ENCODE results near the gene FOSL2. TPM values are rescaled to one million over a fixed set of nuclear protein-coding genes. Genes with fewer than 3 reads are reported as not detected.
A peak's percentile ranks its signal among the peaks of the same experiment; 100 is the strongest.

FOSL2 gene
- total and polyA plus RNA-seq, 10 of the 15 experiments (the other 5 are each of a cell fraction or from before 2014, with no cell fraction given) = 0.05 to 1.3 (median 0.34) TPM

- H3K4me1 ChIP-seq (ENCODE audit: control insufficient read depth, insufficient read depth, low read length) = no peaks in the 10 kb centered on the region
- CTCF ChIA-PET = interaction anchor here (0.6 kb wide), 1 partner anchor 732 kb away, joined by 3 read pairs; no protein-coding TSS in a partner anchor
- ATAC-seq = no peak
- no peaks in the 10 kb centered on the region; a peak in 1 of 4 replicates for H3K27me3 ChIP-seq (replicated peaks in 1 of 2; ENCODE audit: control insufficient read depth in 2 of 2, insufficient read depth in 2 of 2, low read length in 1 of 2)
- H3K4me3 ChIP-seq = no peak overlapping the region
- no peak for TF ChIP-seq SREBF1 (IDR thresholded peaks at IDR 0.05; ENCODE audit: low read length)
- no peak for TF ChIP-seq ZBTB40 (IDR thresholded peaks at IDR 0.05; ENCODE audit: borderline replicate concordance)
- TF ChIP-seq NR2F1 (conservative IDR thresholded peaks at IDR 0.05) = peak; percentile 55
- peak; percentile 45; the same call in 1 of the 2 replicates for TF ChIP-seq ATF7 (IDR thresholded peaks at IDR 0.05; ENCODE audit: low read depth)
- no peak overlapping the region for H3K27ac ChIP-seq (ENCODE audit: control insufficient read depth, insufficient read depth)
- no peaks in the 10 kb centered on the region; the same call in 2 of the 3 replicates for H3K9me3 ChIP-seq (replicated peaks; ENCODE audit: control insufficient read depth, insufficient read depth, low read length)
- BruUV-seq (replicated peaks) = no TSS peak
- in situ Hi-C loops (cut with MboI) = no loop called here
- no peaks in the 10 kb centered on the region for H3K79me2 ChIP-seq (ENCODE audit: control insufficient read depth, insufficient read depth, low read length)
- no peak overlapping the region for H3K4me2 ChIP-seq (ENCODE audit: control insufficient read depth, insufficient read depth)
- RAD21 ChIA-PET (ENCODE audit: unreplicated experiment) = no interaction called here
- SMC1A ChIA-PET (ENCODE audit: uncharacterized antibody, unreplicated experiment) = interaction anchor here (0.6 to 1.0 kb wide), 3 partner anchors 11 to 40 kb away, joined by 3 to 5 read pairs (median 3); no protein-coding TSS in a partner anchor
- H4K20me1 ChIP-seq (ENCODE audit: control insufficient read depth, insufficient read depth) = no peaks in the 10 kb centered on the region
- no peak for FAIRE-seq
- no peak overlapping the region for H3K9ac ChIP-seq (ENCODE audit: control insufficient read depth, insufficient read depth, low read length)
- intact Hi-C loops (cut with micrococcal nuclease; ENCODE audit: unreplicated experiment) = no loop called here
- WGBS (ENCODE audit: insufficient coverage, insufficient replicate concordance, low lambda C conversion rate, missing lambda C conversion rate) = 49% methylated on average over 4 of the region's 4 CpGs
- POLR2A ChIA-PET = interaction anchor here (0.5 kb wide), 1 partner anchor 640 kb away, joined by 3 read pairs; no protein-coding TSS in a partner anchor
- no peak for DNase-seq (ENCODE audit: low read depth, low spot score)
- H2AFZ ChIP-seq (ENCODE audit: control insufficient read depth, low read depth, low read length) = no peak overlapping the region
- no peaks in the 10 kb centered on the region for H3K36me3 ChIP-seq (ENCODE audit: control insufficient read depth in 2 of 2, insufficient read depth in 2 of 2, low read length in 1 of 2)
Measured at GRCh38 chr2:28435814-28436351, 43.2 kb downstream of the FOSL2 start.

Measured in GM12878 (cell line).